Measurements from ENCODE around the gene FANCC.

GRCh38 chr9:95285307-95285706, 32.2 kb downstream of the FANCC start:
- TF ChIP-seq EZH2 (IDR thresholded peaks at IDR 0.05; ENCODE audit: low read length, missing control alignments) (no peak), CTCF (conservative IDR thresholded peaks at IDR 0.05 in 1 of 2, IDR thresholded peaks at IDR 0.05 in 1 of 2; ENCODE audit: low read depth in 1 of 2, low read length in 2 of 2) (no peak)
